HG03342 (cell line): Measurements from ENCODE around the gene IGFBP2.
"Not testable (repeated sequence)": the region's sequence is repeated elsewhere in the genome, so short reads cannot be mapped to it uniquely, and the experiment has no call there.

Source experiments
- ATAC-seq: cut with Tn5 transposase; IDR thresholded peaks from one replicate; pipeline ENCODE4 v1.9.1; 2021; ENCODE audit warnings: mild to moderate bottlenecking, moderate library complexity; ENCODE audit not compliant: unreplicated experiment

IGFBP2 gene, protein sequence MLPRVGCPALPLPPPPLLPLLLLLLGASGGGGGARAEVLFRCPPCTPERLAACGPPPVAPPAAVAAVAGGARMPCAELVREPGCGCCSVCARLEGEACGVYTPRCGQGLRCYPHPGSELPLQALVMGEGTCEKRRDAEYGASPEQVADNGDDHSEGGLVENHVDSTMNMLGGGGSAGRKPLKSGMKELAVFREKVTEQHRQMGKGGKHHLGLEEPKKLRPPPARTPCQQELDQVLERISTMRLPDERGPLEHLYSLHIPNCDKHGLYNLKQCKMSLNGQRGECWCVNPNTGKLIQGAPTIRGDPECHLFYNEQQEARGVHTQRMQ

DNA sequence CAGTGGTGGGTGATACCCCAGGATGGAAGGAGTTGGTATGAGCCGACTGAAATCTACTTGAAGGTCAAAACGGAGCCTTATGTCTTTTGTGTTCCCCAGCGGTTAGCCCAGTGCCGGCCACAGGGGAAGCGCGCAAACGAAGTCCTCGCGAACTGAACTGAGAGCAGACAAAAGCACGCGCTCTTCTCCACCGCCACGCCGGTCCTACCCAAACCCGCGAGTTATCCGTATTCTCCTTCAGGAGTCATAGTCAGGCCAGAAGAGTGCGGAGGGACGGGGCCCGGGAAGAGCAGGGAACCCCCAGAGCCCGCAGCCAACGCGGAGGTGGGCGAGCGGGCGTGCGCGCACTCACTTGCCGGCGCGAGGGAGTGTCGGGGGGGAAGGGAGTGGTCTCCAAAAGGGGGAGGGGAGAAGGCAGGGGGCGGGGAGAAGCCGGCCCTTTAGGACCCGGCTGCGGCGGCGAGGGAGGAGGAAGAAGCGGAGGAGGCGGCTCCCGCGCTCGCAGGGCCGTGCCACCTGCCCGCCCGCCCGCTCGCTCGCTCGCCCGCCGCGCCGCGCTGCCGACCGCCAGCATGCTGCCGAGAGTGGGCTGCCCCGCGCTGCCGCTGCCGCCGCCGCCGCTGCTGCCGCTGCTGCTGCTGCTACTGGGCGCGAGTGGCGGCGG, at the start of gene IGFBP2:
TSS of gene IGFBP2 (plus strand) at position 469 of the 664 bp plus-strand sequence. CDS start at position 573, 104 bp downstream.
- no peak for ATAC-seq

DNA sequence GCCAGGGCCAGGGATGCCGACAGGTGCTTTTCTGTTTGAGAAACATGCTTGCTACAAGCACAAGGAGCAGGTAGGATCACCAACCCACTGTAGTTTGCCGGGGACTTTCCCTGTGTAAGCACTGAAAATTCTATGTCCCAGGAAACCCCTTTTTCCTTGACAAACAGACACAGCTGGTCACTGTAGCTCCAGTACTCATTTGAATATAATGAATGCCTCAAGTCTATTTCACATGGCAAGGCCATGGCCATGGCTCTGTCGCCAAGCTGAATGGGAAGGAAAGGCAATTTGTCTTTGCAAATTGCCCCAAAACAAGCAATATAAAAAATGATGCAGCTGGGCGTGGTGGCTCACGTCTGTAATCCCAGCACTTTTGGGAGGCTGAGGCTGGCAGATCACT, 49.6 kb upstream of the IGFBP2 start:
- ATAC-seq = no peak

DNA sequence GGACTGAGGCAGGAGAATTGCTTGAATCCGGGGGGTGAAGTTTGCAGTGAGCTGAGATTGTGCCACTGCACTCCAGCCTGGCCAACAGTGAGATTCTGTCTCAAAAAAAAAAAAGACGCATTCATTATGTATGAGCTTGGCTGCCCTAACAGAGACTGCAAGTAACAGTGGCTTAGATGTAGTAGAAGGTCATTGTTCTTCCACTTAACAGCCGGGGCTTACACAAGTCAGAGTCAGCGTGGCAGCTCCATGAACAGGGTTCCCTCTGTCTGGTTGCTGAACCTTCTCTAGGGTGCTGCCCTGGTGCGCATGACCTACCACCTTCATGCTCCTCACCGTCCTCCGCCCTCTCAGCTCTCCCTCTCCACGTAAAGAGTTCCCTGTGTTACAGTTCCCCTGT, 49.1 kb upstream of the IGFBP2 start:
- no peak for ATAC-seq

DNA sequence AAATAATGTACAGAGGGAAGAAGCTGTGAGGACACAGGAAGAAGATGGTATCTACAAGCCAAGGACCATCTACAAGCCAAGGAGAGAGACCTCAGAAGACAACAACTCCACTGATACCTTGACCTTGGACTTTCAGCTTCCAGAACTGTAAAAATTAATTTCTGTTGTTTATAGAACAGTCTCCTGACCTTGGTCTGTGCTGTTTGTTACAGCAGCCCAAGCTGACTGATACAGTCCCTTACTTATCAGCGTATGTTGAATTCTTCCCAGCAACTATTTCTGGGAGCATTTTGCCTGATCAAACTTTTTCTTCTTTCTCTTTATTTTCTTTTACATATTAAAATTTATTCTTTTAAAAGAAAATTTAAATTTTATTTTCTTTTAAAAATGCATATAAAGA, 47.8 kb upstream of the IGFBP2 start:
- ATAC-seq = no peak

DNA sequence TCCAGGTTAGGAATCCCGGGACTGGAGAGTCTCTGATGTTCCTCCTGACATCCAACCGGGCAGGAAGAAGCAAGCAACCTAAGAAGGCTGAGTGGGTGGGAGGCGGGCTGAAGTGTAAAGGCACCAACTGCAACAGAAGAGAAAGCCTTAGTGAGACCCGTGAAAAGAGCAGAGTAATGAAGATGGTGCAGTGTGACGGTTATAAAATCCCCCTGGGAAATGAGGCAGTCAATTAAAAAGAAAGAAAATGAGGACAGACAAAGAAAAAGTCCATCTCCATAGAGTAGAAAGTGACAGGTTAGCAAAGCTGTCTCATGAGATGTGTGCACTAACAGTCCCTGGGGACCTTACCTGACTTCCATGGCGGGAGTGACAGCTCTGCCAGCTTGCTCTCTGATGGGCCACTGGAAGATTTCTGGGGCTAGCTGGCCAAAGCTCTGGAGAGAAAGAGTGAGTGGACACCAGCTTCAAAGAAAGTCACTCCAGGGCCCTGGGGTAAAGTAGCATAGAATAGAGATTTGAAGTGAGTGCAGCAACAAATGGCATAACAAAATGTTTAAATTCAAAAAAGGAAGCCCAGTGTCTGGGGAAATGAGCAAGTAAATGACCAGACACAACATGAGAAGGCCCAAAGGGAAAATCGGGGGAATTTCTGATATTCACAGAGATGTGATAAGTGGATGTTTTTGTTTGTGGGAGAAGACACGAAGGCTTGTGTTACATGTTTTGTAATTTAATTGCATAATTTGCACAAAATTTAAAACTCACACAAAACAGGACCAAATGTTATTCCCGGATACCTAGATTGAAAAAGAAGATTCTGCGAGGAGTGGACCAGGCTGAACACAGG, 44.1 kb upstream of the IGFBP2 start:
- ATAC-seq = no peak

DNA sequence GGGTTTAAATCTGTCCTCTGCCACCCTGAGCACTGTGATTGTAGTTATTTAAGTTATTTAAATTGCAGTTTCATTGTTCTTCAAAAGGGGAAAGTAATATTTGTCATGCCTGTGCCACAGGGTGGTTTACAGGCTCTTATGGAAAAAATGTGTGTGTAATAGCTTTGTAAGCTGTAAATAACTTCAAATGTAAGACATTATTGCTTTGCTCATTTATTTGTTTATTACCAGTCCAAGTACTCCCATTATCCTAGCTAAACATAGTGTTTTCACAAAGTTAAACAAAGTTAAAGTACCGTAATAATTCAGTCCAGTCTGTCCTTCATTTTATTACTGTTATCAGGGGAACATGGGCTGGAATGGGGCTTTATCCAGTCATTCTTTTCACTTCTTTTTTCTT, 43.4 kb upstream of the IGFBP2 start:
- no peak for ATAC-seq

DNA sequence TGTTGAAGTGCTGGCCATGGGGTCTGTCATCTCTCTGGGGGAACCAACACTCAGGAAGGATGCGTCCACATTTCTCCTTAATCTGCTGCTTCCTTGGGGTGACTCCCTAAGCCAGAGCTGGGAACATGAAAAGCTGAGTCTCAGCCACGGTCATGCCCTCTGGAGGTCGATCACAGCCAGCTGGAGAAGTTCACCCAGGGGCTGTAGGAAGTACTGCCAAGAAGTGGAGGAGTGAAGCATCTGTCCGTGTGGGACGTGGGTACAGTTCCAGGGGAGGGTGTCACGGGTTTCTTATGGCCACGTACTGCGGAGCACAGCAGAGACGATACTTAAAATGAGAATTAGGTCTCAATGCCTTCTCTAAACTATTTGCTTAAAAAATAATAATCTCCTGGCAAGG, 42.4 kb upstream of the IGFBP2 start:
- no peak for ATAC-seq

DNA sequence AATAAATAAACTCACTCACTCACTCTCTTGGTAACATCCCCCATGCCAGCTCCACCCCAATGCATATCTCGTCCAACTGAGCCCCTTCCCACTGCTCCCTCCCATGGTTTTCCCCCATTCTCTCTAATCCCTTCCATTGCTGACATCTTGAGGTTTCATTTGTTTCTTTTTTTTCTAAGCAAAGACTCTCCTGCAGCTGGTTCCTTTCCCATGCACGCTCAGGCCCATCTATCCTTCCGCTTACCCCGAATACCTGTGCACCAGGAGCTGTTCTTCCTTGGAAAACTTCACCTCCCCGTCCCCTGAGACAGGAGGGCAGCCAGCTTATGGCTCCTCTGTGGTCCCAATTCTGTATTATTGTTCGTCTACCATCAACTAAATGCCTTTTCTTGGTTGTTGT, 41.7 kb upstream of the IGFBP2 start:
- no peak for ATAC-seq

DNA sequence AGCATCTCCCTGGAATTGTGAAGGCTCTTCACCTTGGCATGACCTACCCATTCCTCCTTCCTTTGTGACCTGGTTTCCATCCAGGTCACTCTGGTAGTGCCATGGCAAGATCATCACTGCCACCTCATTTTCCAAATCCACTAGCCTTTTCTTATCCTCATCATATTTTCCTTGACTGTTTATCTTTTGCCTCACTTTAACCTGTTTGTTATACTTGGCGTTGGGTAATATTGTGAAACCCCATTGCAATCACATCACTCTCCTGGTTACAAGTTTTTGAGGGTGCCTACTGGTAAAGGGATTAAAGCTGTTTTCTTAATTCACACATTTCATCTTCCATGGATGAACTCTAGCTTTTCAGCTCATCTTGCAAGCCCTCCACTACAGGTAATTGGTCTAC, 39.1 kb upstream of the IGFBP2 start:
- no peak for ATAC-seq

DNA sequence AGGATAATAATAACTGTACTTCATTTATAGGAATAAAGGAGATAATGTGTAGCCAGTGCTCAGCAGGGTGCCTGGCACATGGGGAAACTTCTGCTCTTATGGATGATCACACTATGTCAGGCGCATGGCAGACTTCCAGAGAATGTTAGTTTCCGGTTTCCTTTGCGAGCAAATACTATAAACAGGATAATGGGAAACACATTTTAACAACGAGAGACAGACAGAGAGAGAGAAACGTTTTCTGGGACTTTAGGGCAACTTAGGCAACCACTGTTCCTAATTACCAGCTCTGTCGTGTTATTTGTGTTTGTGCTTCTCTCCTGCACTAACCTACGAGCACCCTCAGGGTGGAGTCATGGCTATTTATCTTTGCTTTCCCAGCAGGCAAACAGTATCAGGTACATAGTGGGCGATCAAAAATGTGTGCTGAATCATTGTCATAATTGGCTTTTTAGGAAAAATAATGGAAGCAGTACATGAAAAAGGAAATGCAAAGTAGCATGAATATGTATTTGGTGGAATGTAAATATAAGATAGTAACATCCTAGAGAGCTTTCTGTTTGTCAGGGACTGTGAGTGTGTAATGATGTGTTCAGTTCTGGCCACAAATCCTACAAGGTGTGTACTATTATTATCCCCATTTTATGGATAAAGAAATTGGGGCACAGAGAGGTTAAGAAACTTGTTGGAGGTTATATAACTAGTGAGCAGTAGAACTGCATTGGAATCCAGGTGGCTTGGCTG, 36.8 kb upstream of the IGFBP2 start:
- ATAC-seq = no peak

DNA sequence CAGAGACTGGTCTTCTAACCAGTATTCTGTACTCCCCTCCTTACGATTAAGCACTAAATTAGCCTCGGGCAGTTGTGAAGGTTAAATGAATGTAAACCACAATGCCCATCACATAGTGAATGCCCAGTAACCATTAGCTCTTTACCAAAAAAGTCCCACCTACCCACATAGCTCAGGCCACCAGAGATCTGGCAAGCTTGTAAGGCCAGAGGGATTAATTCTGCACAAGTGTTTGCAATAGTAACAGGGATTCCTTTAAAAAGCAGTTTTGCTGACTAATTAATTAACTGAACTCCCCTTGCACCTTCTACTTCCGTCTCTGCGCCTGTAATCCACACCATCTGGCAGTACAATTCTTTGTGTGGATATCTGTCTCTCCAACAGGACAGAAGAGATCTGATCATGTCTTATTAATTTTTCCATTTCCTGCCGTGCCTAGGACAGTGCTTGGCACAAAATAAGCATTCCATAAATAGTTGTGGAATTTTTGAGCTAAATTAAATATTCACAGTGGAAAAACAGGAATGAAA, 36.2 kb upstream of the IGFBP2 start:
- ATAC-seq = no peak

DNA sequence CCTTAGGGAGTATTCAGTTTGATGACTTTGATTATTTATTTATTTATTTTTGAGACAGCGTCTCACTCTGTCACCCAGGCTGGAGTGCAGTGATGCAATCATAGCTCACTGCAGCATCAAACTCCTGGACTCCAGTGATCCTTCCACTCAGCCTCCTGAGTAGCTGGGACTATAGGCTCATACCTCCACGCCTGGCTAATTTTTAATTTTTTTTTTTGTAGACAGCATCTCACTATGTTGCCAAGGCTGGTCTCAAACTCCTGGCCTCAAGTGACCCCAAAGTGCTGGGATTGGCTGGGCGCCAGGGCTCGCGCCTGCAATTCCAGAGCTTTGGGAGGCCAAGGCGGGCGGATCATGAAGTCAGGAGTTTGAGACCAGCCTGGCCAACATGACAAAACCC, 35.4 kb upstream of the IGFBP2 start:
- ATAC-seq = not testable (repeated sequence)

DNA sequence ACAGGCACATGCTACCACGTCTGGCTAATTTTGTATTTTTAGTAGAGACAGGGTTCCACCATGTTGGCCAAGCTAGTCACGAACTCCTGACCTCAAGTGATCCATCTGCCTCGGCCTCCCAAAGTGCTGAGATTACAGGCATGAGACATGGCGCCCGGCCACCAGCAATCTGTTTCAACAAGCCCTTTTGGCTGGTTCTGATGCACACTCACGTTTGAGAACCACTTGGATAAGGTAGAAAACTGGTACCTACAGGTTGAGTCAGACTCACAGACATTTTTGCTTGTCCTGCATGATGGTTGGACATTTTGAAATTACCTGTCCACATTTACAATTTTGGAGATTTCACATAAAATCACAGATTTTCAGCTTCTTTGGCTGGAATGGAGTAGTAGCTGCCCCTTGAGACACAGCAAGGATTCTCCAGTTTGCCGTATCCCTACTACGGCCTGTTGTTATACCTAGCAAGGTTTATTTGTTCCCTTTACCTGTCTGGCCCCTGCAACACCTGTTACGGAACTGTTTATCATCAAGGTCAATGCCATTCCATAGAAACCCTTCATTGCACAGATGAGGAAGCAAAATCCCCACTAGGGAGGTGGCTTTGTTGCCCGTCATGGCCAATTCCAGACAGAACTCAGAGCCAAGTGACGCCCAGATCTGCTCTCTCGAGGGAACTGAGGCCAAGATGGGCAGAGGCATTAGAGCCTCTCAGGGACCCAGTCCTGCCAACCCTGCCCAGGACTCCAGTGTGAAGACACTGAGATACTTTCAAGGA, 31.4 kb upstream of the IGFBP2 start:
- no peak for ATAC-seq

DNA sequence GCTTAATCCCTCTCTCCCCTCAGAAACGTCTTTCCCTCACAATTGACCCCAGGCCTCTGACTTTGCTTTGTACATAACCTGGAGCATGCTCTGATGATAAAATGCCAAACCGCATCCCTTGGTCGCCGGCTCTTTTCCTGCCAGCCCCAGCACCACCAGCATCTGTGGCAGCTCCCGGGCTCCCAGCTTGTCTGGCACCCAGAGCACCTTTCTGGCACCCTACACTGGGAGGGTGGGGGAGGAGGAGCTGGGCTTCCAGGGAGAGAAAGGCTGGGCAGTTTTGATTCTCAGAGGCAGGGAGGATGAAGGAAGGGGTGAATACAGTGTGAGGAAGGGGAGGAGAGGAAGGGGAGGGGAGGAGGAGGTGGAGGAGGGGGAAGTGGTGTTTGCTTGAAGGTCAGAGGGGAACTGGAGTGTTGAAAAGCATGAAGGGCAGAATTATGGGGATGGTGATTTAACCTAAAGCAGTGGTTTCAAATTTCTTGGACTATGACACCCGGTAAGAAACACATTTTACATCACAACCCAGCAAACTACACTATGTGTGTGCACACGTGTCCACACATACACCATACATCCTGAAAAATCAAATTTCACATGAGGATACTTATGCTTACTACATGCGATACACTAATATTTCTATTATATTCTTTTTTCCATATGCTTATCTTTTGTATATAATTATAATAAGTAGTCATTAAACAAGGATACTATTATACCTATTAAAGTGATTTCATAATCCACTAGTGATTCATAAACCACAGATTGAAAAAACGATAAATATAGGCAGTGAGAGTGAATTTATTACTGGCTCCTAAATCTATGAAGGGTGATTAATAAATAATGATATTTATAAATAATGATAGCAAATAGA, 30.0 kb upstream of the IGFBP2 start:
- no peak for ATAC-seq

DNA sequence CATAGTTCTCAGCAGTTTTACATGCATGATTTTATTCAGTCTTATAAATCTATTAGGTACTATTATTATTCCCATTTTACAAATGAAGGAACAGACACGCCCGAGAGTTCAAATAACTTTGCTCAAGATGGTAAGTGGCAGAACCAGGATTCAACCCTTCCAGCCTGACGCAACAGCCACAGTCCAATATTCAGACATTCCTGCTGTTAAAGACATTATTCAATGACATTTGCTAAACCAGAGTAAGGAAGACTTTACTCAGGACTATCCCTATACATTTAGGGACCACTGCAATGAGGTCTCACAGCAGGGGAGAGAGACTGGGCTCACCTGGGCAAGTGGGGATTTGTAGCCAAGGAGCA, 29.4 kb upstream of the IGFBP2 start:
- no peak for ATAC-seq

DNA sequence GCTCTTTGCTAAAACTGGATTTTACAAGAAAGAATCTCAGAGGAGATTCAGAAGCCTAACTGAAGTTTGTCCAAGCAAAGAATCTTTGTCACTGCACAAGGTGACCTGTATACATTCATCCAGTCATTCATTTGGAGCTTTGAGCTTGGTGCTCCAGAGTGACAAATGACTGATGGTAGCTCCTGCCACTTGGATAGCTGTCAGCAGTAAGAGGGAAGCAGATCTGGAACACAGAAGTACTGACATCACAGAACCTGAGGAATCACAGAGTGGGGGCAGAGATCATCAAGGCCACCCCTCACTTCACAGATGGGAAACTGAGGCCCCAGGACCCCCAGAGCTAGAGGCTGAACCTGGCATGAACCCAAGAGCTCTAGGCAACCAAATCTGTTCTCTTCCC, 28.8 kb upstream of the IGFBP2 start:
- ATAC-seq = no peak

DNA sequence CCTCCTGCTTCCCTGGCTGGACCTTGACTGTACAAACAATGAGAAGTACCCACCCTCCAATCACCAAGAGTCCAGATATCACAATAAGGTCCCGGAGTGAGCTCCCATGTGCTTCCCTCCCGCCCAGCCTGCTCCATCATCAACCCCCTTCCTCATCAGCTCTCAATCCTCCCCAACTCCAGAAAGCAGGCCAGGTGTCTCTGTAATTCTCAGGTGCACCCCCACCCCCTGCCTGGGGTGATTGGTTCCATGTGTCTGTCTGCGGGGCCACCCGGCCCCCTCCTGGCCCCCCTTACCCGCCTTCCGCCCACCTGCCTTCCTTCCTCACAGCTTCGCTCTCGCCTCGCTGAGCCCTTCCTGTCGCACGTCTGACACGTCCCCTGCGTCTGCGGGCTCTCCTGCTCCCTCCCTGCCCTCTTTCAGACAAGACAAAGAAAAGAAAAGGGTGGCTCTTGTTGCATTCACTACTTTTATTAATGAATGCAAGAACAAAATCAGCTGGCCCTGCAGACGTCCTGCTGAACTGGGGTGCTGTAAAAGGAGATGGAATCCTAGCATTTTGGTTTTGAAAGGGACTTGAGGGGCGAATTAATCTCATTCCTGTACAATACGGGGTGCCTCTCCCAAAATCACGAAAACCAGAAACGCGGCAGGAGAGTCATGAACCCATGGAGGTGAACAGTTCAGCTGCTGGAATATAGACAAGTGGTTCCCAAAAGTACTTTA, 26.5 kb upstream of the IGFBP2 start:
- ATAC-seq = peak; percentile 91

DNA sequence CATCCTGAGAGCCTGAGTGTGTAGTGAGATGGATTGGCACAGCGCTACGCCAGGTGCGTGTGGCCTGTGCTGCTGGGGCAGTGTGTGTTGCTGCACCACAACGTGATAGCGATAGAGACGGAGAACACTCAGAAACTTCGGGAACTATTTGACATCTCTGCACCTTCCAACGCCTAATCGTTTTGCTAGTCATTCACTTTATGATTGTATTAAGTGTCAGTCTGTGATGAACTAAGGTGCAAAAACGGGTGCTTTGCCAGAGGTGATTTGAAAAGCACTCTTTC, 26.0 kb upstream of the IGFBP2 start:
- ATAC-seq = no peak

DNA sequence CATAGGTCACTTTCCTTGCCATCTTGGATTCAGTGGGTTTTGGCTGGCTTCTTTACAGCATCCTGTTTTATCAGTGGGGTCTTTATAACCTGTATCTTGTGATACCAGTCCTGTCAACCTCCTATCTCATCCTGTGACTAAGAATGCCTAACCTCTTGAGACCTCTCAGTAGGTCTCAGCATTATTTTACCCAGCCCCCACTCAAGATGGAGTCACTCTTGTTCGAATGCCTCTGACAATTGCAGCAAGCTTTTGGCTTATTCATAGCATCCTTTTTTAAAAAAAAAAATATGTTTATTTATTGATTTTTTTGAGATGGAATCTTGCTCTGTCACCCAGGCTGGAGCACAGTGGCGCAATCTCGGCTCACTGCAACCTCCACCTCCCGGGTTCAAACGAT, 24.7 kb upstream of the IGFBP2 start:
- no peak for ATAC-seq
